Panc1 (cell line): Measurements from ENCODE around the gene MAP2K5. TPM values are rescaled to one million over a fixed set of nuclear protein-coding genes. Genes with fewer than 3 reads are reported as not detected.
A peak's percentile ranks its signal among the peaks of the same experiment; 100 is the strongest.

Experiments used
- ATAC-seq: fragments of 200-7000 bp; cut with Tn5 transposase; 2 replicates; pipeline ENCODE4 v1.9.1; 2020; ENCODE audit warnings: mild to moderate bottlenecking, moderate library complexity
- Bru-seq: library from RNA; stranded (reverse); fragments of 400-500 nt; gene quantifications from one replicate; lab custom pipeline; 2021; lab: Mats Ljungman, UMichigan
- BruChase-seq, 2 experiments: library from RNA; stranded (reverse); fragments of 400-500 nt; gene quantifications; one replicate each; lab custom pipeline; 2021; lab: Mats Ljungman, UMichigan
- BruUV-seq: library from RNA; stranded (reverse); fragments of 400-500 nt; replicated peaks from 2 replicates; lab custom pipeline; 2021; lab: Mats Ljungman, UMichigan
- CTCF ChIA-PET: fragments of 300-600 bp; sonication (Branson Sonifier 250); formaldehyde crosslinking; loops from one replicate; lab custom pipeline; 2022; ENCODE audit warnings: antibody characterized with exemption; lab: Charles Lee
- POLR2A ChIA-PET: fragments of 300-600 bp; sonication (Branson Sonifier 250); formaldehyde crosslinking; loops from one replicate; lab custom pipeline; 2022; ENCODE audit warnings: antibody characterized with exemption; lab: Charles Lee
- DNase-seq: peaks from one replicate; pipeline ENCODE4 v3.0.0-alpha.2; 2010; ENCODE audit warnings: low read depth, low spot score
- H3K27ac ChIP-seq: 2 replicates; pipeline ENCODE4 v1.5.1; 2011; ENCODE audit warnings: mild to moderate bottlenecking, low read length, inconsistent platforms
- H3K27me3 ChIP-seq: fragments of 200-500 bp; sonication (Bioruptor generic); 2 replicates; pipeline ENCODE4 v1.6.0; 2014; ENCODE audit warnings: low read length, inconsistent platforms; ENCODE audit not compliant: control insufficient read depth, insufficient read depth
- H3K36me3 ChIP-seq: fragments of 200-500 bp; sonication (Bioruptor generic); 2 replicates; pipeline ENCODE4 v1.5.1; 2014; ENCODE audit warnings: inconsistent platforms, mild to moderate bottlenecking, low read length, moderate library complexity; ENCODE audit not compliant: control insufficient read depth, insufficient read depth
- H3K4me1 ChIP-seq: 2 replicates; pipeline ENCODE4 v1.5.1; 2011; ENCODE audit warnings: inconsistent platforms, mild to moderate bottlenecking, low read length, moderate library complexity; ENCODE audit not compliant: control insufficient read depth, insufficient read depth
- H3K4me3 ChIP-seq, 2 experiments: 2 replicates each; pipeline ENCODE4 v1.5.1; 2011 to 2012; ENCODE audit warnings: low read depth in 2 of 2, low read length in 2 of 2, mild to moderate bottlenecking in 2 of 2, inconsistent platforms in 1 of 2, moderate library complexity in 1 of 2
- H3K9me3 ChIP-seq: fragments of 200-500 bp; sonication (Bioruptor generic); 2 replicates; pipeline ENCODE4 v1.5.1; 2014; ENCODE audit warnings: low read depth, mild to moderate bottlenecking, inconsistent platforms, low read length, moderate library complexity; ENCODE audit not compliant: control insufficient read depth, insufficient read depth
- CTCF ChIP-seq: fragments of 450-650 bp; IDR thresholded peaks from 2 replicates; pipeline ENCODE4 v1.5.1; 2017; ENCODE audit warnings: mild to moderate bottlenecking
- POLR2AphosphoS5 ChIP-seq: IDR thresholded peaks from 2 replicates; pipeline ENCODE4 v1.6.1; 2012; ENCODE audit warnings: mild to moderate bottlenecking, low read depth, low read length, moderate library complexity
- SIN3A ChIP-seq: IDR thresholded peaks from 2 replicates; pipeline ENCODE4 v1.6.1; 2012; ENCODE audit warnings: low read depth, mild to moderate bottlenecking, low read length, moderate library complexity, borderline replicate concordance; ENCODE audit not compliant: insufficient read depth
- TCF7L2 ChIP-seq: IDR thresholded peaks from 2 replicates; pipeline ENCODE4 v1.6.1; 2011; ENCODE audit warnings: mild to moderate bottlenecking, low read depth, low read length, inconsistent platforms
- in situ Hi-C: cut with HindIII; loops from 2 replicates; pipeline ENCODE4 v1.10.0; 2016; ENCODE audit warnings: low sequenced_read_pairs, low pct_unique_long_range_greater_than_20kb
- intact Hi-C: fragments of 100-400 bp; cut with micrococcal nuclease; formaldehyde crosslinking; loops from one replicate; pipeline ENCODE4 v1.10.0; 2022; ENCODE audit not compliant: unreplicated experiment
- long read RNA-seq: library from polyadenylated mRNA; unstranded; transcript quantifications from one replicate; pipeline ENCODE4 v2.0.0, GENCODE V29; 2021; ENCODE audit not compliant: unreplicated experiment
- polyA plus RNA-seq: library from polyadenylated mRNA; unstranded; fragments of >200 nt; gene quantifications from one replicate; pipeline ENCODE4 v1.2.1, GENCODE V29; 2012; ENCODE audit warnings: missing spikeins; ENCODE audit not compliant: insufficient read length
- total RNA-seq: library from RNA; stranded (reverse); gene quantifications from one replicate; pipeline ENCODE4 v1.2.1, GENCODE V29; 2021; ENCODE audit not compliant: unreplicated experiment
- TF ChIP-seq, protein P1 (sequence below), 2 experiments: IDR thresholded peaks; 2 replicates each; pipeline ENCODE4 v1.6.1; 2011 to 2012; ENCODE audit warnings: low read depth in 2 of 2, control low read depth in 1 of 2, low read length in 1 of 2, mild to moderate bottlenecking in 1 of 2, moderate library complexity in 1 of 2; ENCODE audit not compliant: insufficient read depth in 1 of 2

Gene MAP2K5
- total RNA-seq (18.3 TPM), Bru-seq, nascent RNA (percentile 68 among the genes with signal in this experiment), BruChase-seq, experiment 1, labeled RNA remaining after a 2-hour chase (percentile 57 among the genes with signal in this experiment), BruChase-seq, experiment 2, labeled RNA remaining after a 6-hour chase (percentile 52 among the genes with signal in this experiment)
- 14.0 TPM for polyA plus RNA-seq
- long read RNA-seq, transcript MAP2K5-201 (22 exons, 2,347 nt), result major isoform, 8 of 20 reads
- long read RNA-seq, partial matches to known transcripts, result 0 of 20 reads
- long read RNA-seq, other reads (novel, unspliced or antisense), result 8 of 20 reads

- H3K4me3 ChIP-seq, result peak within 1 kb of the TSS; percentile 86 to 87
- H3K9me3 ChIP-seq, result no peaks in the 10 kb centered on the region
- H3K4me1 ChIP-seq, result peaks cover 5% of the 10 kb centered on the region
- peak; percentile 82 for TF ChIP-seq POLR2AphosphoS5
- peak; percentile 89; the same call in 1 of the 2 replicates for TF ChIP-seq SIN3A
- TF ChIP-seq, protein P1, sequence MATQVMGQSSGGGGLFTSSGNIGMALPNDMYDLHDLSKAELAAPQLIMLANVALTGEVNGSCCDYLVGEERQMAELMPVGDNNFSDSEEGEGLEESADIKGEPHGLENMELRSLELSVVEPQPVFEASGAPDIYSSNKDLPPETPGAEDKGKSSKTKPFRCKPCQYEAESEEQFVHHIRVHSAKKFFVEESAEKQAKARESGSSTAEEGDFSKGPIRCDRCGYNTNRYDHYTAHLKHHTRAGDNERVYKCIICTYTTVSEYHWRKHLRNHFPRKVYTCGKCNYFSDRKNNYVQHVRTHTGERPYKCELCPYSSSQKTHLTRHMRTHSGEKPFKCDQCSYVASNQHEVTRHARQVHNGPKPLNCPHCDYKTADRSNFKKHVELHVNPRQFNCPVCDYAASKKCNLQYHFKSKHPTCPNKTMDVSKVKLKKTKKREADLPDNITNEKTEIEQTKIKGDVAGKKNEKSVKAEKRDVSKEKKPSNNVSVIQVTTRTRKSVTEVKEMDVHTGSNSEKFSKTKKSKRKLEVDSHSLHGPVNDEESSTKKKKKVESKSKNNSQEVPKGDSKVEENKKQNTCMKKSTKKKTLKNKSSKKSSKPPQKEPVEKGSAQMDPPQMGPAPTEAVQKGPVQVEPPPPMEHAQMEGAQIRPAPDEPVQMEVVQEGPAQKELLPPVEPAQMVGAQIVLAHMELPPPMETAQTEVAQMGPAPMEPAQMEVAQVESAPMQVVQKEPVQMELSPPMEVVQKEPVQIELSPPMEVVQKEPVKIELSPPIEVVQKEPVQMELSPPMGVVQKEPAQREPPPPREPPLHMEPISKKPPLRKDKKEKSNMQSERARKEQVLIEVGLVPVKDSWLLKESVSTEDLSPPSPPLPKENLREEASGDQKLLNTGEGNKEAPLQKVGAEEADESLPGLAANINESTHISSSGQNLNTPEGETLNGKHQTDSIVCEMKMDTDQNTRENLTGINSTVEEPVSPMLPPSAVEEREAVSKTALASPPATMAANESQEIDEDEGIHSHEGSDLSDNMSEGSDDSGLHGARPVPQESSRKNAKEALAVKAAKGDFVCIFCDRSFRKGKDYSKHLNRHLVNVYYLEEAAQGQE (IDR thresholded peaks at IDR 0.05; ENCODE audit: insufficient read depth in 1 of 2, low read depth in 2 of 2, low read length in 1 of 2), result no peak
- TF ChIP-seq CTCF, result no peak
- TF ChIP-seq TCF7L2, result 0 out of 2 replicates have a peak, but pooled peaks have one; percentile 22
- no peaks in the 10 kb centered on the region for H3K27me3 ChIP-seq
- ATAC-seq (peak; percentile 97), DNase-seq (no peak)
- ChIA-PET POLR2A (interaction anchor here (0.6 kb wide), 1 partner anchor 285 kb away, joined by 3 read pairs; no protein-coding TSS in a partner anchor), CTCF (no interaction called here)
- in situ Hi-C loops (no loop called here), intact Hi-C loops (no loop called here)
- H3K27ac ChIP-seq, result peak within 1 kb of the TSS; percentile 96
- no TSS peak for BruUV-seq
- H3K36me3 ChIP-seq, result no peaks in the 10 kb centered on the region; the same call in 1 of the 2 replicates
These were observed at the start of gene MAP2K5 for GRCh38 chr15:67542420-67543347. Gene MAP2K5 (plus strand): TSS chr15:67542703. CDS start chr15:67543336, 633 bp downstream.

DNA sequence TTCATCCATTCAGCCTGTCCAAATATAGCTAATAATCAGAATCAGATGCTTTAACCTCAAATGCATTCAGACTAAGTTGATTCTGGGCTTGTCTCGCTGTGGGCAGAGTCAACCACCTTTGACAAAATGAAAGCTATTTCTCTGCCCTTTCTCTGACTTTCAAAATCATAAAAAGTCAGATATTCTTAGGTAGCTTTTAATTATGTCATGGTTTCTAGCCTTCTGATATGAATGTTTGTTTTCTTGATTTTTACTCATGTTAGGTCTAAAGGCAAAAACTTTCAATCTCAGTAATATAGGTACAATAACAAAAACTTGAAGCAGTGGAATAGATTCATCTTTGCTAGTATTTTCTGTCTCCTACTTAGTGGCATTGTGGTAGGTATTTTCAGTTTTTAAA lies 46.9 kb upstream of the MAP2K5 start:
- no peaks in the 10 kb centered on the region for H3K27me3 ChIP-seq
- no peak overlapping the region for H3K27ac ChIP-seq
- no peaks in the 10 kb centered on the region for H3K4me1 ChIP-seq
- ChIA-PET CTCF (no interaction called here), POLR2A (no interaction called here)
- ATAC-seq (no peak), DNase-seq (no peak)
- no peak overlapping the region for H3K4me3 ChIP-seq
- H3K9me3 ChIP-seq, result no peaks in the 10 kb centered on the region
- TF ChIP-seq TCF7L2, result no peak
- TF ChIP-seq, protein P1 (IDR thresholded peaks at IDR 0.05; ENCODE audit: insufficient read depth in 1 of 2, low read depth in 2 of 2, low read length in 1 of 2), result no peak
- in situ Hi-C loops, result no loop called here
- H3K36me3 ChIP-seq, result no peaks in the 10 kb centered on the region
- intact Hi-C loops, result no loop called here
- no TSS peak for BruUV-seq
